ENCODE measurements around the gene STAB1.
A peak's percentile ranks its signal among the peaks of the same experiment; 100 is the strongest.

DNA sequence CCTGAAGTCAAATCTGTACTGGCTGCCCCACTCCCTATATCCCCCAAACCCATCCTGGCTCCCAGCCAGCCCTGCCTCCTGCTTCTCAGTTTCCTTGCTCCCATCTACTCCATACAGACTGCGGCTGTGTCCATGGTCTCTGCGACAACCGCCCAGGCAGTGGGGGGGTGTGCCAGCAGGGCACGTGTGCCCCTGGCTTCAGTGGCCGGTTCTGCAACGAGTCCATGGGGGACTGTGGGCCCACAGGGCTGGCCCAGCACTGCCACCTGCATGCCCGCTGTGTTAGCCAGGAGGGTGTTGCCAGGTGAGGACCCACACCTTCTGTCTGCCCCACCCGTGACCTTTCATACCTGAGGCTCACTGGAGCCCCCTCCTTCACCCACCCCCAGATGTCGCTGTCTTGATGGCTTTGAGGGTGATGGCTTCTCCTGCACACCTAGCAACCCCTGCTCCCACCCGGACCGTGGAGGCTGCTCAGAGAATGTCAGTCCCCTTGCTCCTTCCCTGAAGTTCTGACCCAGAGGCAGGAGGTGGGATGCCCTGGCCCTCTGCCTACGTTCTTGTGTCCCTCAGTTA lies 14.7 kb downstream of the STAB1 start:
- TF ChIP-seq EZH2phosphoT487 (IDR thresholded peaks at IDR 0.05; ENCODE audit: borderline replicate concordance, low read length) = no peak
- TF ChIP-seq, protein P1, sequence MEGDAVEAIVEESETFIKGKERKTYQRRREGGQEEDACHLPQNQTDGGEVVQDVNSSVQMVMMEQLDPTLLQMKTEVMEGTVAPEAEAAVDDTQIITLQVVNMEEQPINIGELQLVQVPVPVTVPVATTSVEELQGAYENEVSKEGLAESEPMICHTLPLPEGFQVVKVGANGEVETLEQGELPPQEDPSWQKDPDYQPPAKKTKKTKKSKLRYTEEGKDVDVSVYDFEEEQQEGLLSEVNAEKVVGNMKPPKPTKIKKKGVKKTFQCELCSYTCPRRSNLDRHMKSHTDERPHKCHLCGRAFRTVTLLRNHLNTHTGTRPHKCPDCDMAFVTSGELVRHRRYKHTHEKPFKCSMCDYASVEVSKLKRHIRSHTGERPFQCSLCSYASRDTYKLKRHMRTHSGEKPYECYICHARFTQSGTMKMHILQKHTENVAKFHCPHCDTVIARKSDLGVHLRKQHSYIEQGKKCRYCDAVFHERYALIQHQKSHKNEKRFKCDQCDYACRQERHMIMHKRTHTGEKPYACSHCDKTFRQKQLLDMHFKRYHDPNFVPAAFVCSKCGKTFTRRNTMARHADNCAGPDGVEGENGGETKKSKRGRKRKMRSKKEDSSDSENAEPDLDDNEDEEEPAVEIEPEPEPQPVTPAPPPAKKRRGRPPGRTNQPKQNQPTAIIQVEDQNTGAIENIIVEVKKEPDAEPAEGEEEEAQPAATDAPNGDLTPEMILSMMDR (IDR thresholded peaks at IDR 0.05; ENCODE audit: low read depth, low read length, poor library complexity, severe bottlenecking) = peak; percentile 51
